B cell (primary cell): ENCODE data around the gene TMEM255B.

Source experiments
- EZH2 ChIP-seq: IDR thresholded peaks from 2 replicates; pipeline ENCODE4 v1.6.1; 2012; ENCODE audit warnings: borderline replicate concordance, low read depth, mild to moderate bottlenecking, moderate library complexity, low read length; ENCODE audit not compliant: insufficient read depth, poor library complexity, severe bottlenecking
- TF ChIP-seq, protein P1 (sequence below): fragments of 200-600 bp; IDR thresholded peaks from one replicate; pipeline ENCODE4 v1.8.0; 2022; ENCODE audit warnings: antibody characterized with exemption, mild to moderate bottlenecking

GRCh38 chr13:113808058-113808834 is 49.2 kb downstream of the TMEM255B start:
- TF ChIP-seq, protein P1, sequence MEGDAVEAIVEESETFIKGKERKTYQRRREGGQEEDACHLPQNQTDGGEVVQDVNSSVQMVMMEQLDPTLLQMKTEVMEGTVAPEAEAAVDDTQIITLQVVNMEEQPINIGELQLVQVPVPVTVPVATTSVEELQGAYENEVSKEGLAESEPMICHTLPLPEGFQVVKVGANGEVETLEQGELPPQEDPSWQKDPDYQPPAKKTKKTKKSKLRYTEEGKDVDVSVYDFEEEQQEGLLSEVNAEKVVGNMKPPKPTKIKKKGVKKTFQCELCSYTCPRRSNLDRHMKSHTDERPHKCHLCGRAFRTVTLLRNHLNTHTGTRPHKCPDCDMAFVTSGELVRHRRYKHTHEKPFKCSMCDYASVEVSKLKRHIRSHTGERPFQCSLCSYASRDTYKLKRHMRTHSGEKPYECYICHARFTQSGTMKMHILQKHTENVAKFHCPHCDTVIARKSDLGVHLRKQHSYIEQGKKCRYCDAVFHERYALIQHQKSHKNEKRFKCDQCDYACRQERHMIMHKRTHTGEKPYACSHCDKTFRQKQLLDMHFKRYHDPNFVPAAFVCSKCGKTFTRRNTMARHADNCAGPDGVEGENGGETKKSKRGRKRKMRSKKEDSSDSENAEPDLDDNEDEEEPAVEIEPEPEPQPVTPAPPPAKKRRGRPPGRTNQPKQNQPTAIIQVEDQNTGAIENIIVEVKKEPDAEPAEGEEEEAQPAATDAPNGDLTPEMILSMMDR: no peak
- no peak for TF ChIP-seq EZH2
